HEK293T (cell line): ENCODE results near the gene DPP3.

ENCODE experiments used
- CTCF ChIA-PET: fragments of 350-600 bp; formaldehyde crosslinking; extraction: SDS; loops from one replicate; lab custom pipeline; 2021; ENCODE audit warnings: antibody characterized with exemption, inconsistent platforms; lab: Yijun Ruan, JAX
- POLR2A ChIA-PET: fragments of 350-600 bp; formaldehyde crosslinking; extraction: SDS; loops from one replicate; lab custom pipeline; 2020; ENCODE audit warnings: antibody characterized with exemption, inconsistent platforms; lab: Yijun Ruan, JAX
- DNase-seq: peaks from one replicate; pipeline ENCODE4 v3.0.0; 2012; ENCODE audit warnings: mixed read lengths; ENCODE audit errors: extremely low spot score
- ARNT ChIP-seq: fragments of 450-650 bp; IDR thresholded peaks from 2 replicates; pipeline ENCODE4 v1.6.1; 2017; ENCODE audit warnings: mild to moderate bottlenecking
- BHLHE40 ChIP-seq: fragments of 450-650 bp; IDR thresholded peaks from 2 replicates; pipeline ENCODE4 v1.6.1; 2016; ENCODE audit warnings: mild to moderate bottlenecking, moderate library complexity, borderline replicate concordance
- CTBP1 ChIP-seq: fragments of 450-650 bp; IDR thresholded peaks from 2 replicates; pipeline ENCODE4 v1.6.1; 2016; ENCODE audit warnings: borderline replicate concordance
- ELF4 ChIP-seq: fragments of 450-650 bp; IDR thresholded peaks from 2 replicates; pipeline ENCODE4 v1.6.1; 2017; ENCODE audit warnings: antibody characterized with exemption
- FOXA1 ChIP-seq: fragments of 450-650 bp; IDR thresholded peaks from 2 replicates; pipeline ENCODE4 v1.6.1; 2016; ENCODE audit warnings: mild to moderate bottlenecking
- FOXK2 ChIP-seq: fragments of 450-650 bp; IDR thresholded peaks from 2 replicates; pipeline ENCODE4 v1.6.1; 2016; ENCODE audit warnings: mild to moderate bottlenecking
- FOXM1 ChIP-seq: fragments of 450-650 bp; IDR thresholded peaks from 2 replicates; pipeline ENCODE4 v1.6.1; 2017; ENCODE audit warnings: mild to moderate bottlenecking, borderline replicate concordance
- HDGF ChIP-seq: fragments of 450-650 bp; IDR thresholded peaks from 2 replicates; pipeline ENCODE4 v1.6.1; 2017; ENCODE audit warnings: antibody characterized with exemption, borderline replicate concordance
- L3MBTL2 ChIP-seq: fragments of 450-650 bp; conservative IDR thresholded peaks from 2 replicates; pipeline ENCODE4 v1.6.1; 2016; ENCODE audit warnings: mild to moderate bottlenecking
- LEF1 ChIP-seq: fragments of 450-650 bp; IDR thresholded peaks from 2 replicates; pipeline ENCODE4 v1.6.1; 2017; ENCODE audit warnings: mild to moderate bottlenecking, borderline replicate concordance
- NFRKB ChIP-seq: fragments of 450-650 bp; IDR thresholded peaks from 2 replicates; pipeline ENCODE4 v1.6.1; 2016; ENCODE audit warnings: mild to moderate bottlenecking, moderate library complexity
- SP1 ChIP-seq: fragments of 450-650 bp; IDR thresholded peaks from 2 replicates; pipeline ENCODE4 v1.6.1; 2017
- SUZ12 ChIP-seq: fragments of 450-650 bp; IDR thresholded peaks from 2 replicates; pipeline ENCODE4 v1.6.1; 2016; ENCODE audit warnings: mild to moderate bottlenecking
- TARDBP ChIP-seq: fragments of 450-650 bp; IDR thresholded peaks from 2 replicates; pipeline ENCODE4 v1.6.1; 2016
- ZNF384 ChIP-seq: fragments of 450-650 bp; IDR thresholded peaks from 2 replicates; pipeline ENCODE4 v1.6.1; 2016
- TF ChIP-seq, protein P1 (sequence below): fragments of 450-650 bp; IDR thresholded peaks from 2 replicates; pipeline ENCODE4 v1.6.1; 2016

DPP3 gene

DNA sequence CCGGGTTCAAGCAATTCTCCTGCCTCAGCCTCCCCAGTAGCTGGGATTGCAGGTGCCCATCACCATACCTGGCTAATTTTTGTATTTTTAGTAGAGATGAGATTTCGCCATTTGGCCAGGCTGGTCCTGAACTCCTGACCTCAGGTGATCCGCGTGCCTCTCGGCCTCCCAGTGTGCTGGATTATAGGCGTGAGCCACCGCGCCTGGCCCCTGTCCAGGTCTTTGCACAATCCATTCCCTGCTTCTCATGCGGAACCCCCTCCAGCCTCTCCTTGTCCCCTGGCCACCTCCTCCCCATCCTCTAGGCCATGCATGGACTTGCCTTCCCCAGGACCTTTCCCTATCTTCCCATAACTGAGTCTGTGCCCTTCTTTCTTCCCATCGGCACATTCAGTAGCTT is 8.7 kb downstream of the DPP3 start:
- TF ChIP-seq ZNF384: no peak
- TF ChIP-seq SUZ12: no peak
- no peak for TF ChIP-seq L3MBTL2
- no peak for TF ChIP-seq LEF1
- TF ChIP-seq HDGF: no peak
- TF ChIP-seq, protein P1, sequence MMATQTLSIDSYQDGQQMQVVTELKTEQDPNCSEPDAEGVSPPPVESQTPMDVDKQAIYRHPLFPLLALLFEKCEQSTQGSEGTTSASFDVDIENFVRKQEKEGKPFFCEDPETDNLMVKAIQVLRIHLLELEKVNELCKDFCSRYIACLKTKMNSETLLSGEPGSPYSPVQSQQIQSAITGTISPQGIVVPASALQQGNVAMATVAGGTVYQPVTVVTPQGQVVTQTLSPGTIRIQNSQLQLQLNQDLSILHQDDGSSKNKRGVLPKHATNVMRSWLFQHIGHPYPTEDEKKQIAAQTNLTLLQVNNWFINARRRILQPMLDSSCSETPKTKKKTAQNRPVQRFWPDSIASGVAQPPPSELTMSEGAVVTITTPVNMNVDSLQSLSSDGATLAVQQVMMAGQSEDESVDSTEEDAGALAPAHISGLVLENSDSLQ: no peak
- TF ChIP-seq NFRKB: no peak
- no peak for TF ChIP-seq CTBP1
- no peak for TF ChIP-seq TARDBP
- TF ChIP-seq ARNT: no peak
- ChIA-PET POLR2A (interaction anchor here (2.1 kb wide), 1 partner anchor 9 kb away, joined by 7 read pairs; the partner anchor contains the start of gene DPP3), CTCF (no interaction called here)
- no peak for DNase-seq

DNA sequence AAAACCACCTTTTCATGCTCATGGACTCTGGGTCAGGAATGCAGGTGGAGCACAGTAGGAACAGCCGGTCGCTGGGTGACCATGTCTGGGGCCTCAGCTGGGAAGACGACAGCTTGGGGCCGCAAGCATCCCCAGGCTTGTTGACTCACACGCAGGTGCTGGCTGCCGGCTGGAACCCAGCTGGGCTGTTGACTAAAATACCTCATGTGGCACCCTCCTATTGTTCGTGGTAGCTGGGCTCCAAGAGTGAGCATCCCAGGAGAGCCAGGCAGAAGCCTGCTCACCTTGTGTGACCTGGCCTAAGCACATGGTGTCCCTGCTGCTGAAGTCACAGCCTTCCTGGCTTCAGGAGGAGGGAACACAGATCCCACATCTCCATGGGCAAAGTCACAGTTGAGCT is 9.4 kb downstream of the DPP3 start:
- CTCF ChIA-PET: no interaction called here
- TF ChIP-seq BHLHE40 (no peak), ZNF384 (no peak), ELF4 (no peak), L3MBTL2 (no peak), FOXM1 (no peak), ARNT (no peak), FOXK2 (no peak), TARDBP (no peak), LEF1 (no peak), FOXA1 (no peak), CTBP1 (no peak), SP1 (no peak), NFRKB (no peak), HDGF (no peak), SUZ12 (no peak)
- TF ChIP-seq, protein P1: no peak
- DNase-seq: no peak
- POLR2A ChIA-PET: interaction anchor here (2.1 kb wide), 1 partner anchor 10 kb away, joined by 7 read pairs; the partner anchor contains the start of gene DPP3

DNA sequence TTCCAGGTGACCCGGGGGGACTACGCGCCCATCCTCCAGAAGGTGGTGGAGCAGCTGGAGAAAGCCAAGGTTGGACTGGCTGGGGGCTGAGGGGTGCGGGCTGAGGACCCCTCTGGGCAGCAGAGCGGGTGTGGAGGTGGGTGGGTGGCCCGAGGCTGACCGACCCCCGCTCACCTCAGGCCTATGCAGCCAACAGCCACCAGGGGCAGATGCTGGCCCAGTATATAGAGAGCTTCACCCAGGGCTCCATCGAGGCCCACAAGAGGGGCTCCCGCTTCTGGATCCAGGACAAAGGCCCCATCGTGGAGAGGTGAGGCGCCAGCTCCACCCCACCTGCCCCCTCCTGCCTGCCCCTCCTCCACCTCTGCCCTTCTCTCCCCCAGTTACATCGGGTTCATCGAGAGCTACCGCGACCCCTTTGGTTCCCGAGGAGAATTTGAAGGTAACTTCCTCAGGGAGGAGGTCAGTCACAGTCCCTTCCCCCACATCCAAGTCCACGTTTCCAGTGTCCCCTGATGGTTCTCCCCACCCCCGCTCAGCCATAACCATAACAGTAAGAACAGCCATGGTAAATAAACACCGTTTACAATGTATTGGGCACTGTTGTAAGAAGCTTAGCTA is 11.2 kb downstream of the DPP3 start:
- peak; percentile 58 for DNase-seq
- POLR2A ChIA-PET: interaction anchor here (0.9 to 2.6 kb wide), 2 partner anchors 11 to 25 kb away, joined by 3 to 9 read pairs; partner anchors contain the start of genes DPP3 and PELI3
- CTCF ChIA-PET: interaction anchor here (1.0 to 1.9 kb wide), 5 partner anchors 11 to 105 kb away, joined by 3 to 15 read pairs (median 5); partner anchors contain the start of genes BBS1 and DPP3
- no peak for TF ChIP-seq NFRKB

DNA sequence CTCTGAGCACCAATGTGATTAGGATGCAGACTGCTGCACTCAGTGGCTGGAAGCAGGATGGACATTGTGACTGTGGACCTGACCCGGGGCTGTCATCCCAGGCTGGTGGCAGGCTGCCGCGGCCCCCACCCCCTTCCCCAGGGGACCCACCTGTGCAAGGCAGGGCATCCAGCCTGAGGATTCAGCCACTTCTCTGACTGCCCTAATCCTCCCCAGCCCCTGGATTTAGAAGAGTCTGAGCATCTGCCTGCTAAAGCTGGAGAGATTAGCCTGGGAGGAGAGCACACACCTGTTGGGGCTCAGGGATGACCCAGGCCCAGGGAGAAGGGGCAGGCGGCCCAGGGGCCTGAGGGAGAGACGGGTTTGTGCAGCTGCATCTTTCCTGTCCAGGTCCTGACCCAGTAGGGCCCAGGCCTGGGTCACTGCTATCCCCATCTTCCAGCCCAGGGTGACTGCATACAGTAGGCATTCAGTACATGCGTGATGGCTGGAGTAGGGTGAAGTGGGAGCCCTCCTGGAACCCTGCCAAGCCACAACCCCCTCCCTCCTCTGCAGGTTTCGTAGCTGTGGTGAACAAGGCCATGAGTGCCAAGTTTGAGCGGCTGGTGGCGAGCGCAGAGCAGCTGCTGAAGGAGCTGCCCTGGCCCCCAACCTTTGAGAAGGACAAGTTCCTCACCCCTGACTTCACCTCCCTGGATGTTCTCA is 12.1 kb downstream of the DPP3 start:
- no peak for DNase-seq
- TF ChIP-seq SUZ12 (no peak), ARNT (no peak)
- ChIA-PET CTCF (interaction anchor here (1.0 to 1.9 kb wide), 4 partner anchors 12 to 106 kb away, joined by 3 to 15 read pairs (median 6); partner anchors contain the start of genes BBS1 and DPP3), POLR2A (interaction anchor here (2.6 kb wide), 1 partner anchor 12 kb away, joined by 9 read pairs; the partner anchor contains the start of gene DPP3)

DNA sequence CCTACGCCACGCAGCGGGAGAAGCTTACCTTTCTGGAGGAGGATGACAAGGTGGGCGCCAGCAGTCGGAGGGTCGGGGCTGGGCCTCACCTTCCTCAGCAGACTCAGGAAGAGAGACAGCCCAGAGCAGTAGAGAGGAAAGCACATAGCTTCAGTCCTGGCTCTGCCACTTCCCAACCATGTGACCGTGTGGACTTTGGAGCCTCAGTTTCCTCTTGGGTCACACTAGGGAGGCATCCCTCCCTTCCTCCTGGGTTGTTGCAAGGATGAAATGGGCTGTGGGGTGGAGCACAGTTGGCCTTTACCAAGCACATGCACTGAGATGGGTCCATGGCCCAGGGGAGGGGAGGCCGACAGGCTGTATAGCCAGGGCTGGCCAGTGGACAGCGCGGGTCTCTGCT is 12.9 kb downstream of the DPP3 start:
- ChIA-PET POLR2A (interaction anchor here (2.6 kb wide), 1 partner anchor 13 kb away, joined by 9 read pairs; the partner anchor contains the start of gene DPP3), CTCF (interaction anchor here (0.7 to 0.9 kb wide), 2 partner anchors 69 to 75 kb away, joined by 3 read pairs; no protein-coding TSS in a partner anchor)
- DNase-seq: no peak
- TF ChIP-seq SP1: no peak
- no peak for TF ChIP-seq TARDBP
- no peak for TF ChIP-seq HDGF
- TF ChIP-seq L3MBTL2: no peak
- TF ChIP-seq FOXK2: no peak
- TF ChIP-seq ARNT: no peak
- TF ChIP-seq, protein P1: no peak
- TF ChIP-seq ELF4: no peak
- no peak for TF ChIP-seq LEF1
- no peak for TF ChIP-seq SUZ12
- TF ChIP-seq ZNF384: no peak
- no peak for TF ChIP-seq FOXM1
- no peak for TF ChIP-seq FOXA1

DNA sequence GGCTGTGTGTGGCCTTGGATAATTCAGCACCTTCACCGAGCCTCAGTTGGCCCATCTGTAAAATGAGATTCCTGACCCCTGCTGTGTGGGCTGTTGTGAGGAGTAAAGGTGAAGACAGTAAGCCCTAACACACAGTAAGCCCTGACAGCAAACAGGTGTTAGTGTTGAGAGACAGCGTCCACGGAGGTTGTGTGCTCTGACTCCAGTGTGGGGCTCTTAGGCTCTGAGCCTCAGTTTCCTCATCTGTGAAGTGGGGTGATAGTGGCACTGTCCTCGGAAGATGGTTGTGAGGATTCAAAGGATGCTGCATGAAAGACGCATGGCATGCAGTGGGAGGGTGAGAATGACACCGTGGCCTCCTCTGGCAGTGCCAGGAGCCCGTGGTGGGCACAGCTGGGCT is 14.2 kb downstream of the DPP3 start:
- CTCF ChIA-PET: no interaction called here
- POLR2A ChIA-PET: no interaction called here
- TF ChIP-seq ELF4 (no peak), HDGF (no peak), LEF1 (no peak), SUZ12 (no peak), ARNT (no peak), TARDBP (no peak)
- TF ChIP-seq, protein P1: no peak
- no peak for DNase-seq
